ENCODE data around the gene VPS13D.

DNA sequence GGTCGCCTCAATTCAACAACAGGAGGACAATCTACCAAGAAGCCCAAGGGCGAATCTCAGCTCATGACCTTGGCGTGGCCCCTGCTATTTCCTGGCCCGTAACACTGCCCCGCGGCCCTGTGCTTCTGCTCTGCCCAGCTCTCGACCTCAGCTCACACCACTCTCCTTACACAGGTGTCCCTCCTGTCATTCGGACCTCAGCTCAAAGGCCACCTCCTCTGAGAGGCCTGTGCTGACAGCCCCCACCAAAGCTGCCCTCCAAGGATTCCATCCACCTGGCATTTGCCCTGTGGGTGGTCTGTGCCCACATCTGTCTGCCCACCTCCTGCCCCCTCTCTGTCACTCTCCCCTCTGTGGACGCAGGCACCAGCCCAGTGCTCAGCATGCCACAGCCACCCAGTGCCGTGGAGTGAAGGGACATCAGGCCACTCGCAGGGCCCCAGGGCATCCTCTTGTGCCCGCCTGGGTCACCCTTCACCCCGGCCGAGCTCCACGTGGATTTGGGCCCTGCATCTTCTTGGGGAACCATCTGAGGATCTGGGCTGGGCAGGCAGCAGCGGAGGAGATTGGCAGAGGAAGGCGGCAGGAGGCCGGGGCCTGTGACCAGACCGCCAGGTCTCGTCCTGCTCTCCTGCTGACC, 317.9 kb downstream of the VPS13D start:
- TF ChIP-seq TAF1 (IDR thresholded peaks at IDR 0.05; ENCODE audit: low read depth) (no peak), CEBPB (IDR thresholded peaks at IDR 0.05) (no peak), RAD21 (IDR thresholded peaks at IDR 0.05; ENCODE audit: low read depth) (no peak), CREB1 (IDR thresholded peaks at IDR 0.05; ENCODE audit: low read depth) (no peak), YY1 (IDR thresholded peaks at IDR 0.05; ENCODE audit: low read depth) (no peak)
